ENCODE results near the gene TM2D1. TPM values are rescaled to one million over a fixed set of nuclear protein-coding genes. Genes with fewer than 3 reads are reported as not detected.
"Not testable (repeated sequence)": the region's sequence is repeated elsewhere in the genome, so short reads cannot be mapped to it uniquely, and the experiment has no call there.

The TM2D1 gene
- total and polyA plus RNA-seq, 4 donors = 13.7 to 33.4 (median 25.7) TPM

DNA sequence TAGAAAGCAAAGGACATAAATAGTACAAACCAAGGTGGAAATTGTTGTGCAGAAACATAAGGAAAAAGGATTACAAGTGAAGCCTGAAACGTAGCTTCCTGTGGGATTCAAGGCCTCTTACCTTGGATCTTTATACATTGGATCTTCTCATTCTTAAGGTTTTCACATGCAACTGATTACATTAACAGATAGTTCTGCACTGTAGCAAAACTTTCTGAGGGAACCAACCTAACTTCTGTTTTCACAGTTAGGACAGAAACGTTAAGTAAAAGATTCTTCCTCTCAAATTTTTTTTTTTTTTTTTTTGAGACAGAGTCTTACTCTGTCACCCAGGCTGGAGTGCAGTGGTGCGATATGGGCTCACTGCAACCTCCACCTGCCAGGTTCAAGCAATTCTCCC, 7.8 kb upstream of the TM2D1 start:
- Histone ChIP-seq H3K27ac (ENCODE audit: low read depth in 1 of 2, low read length in 2 of 2) (no peak overlapping the region), H3K36me3 (ENCODE audit: control insufficient read depth in 4 of 4, insufficient read depth in 3 of 4, low read depth in 1 of 4, low read length in 3 of 4) (no peaks in the 10 kb centered on the region), H3K4me3 (ENCODE audit: low read depth in 1 of 3, low read length in 3 of 3) (no peak overlapping the region), H3K9ac (ENCODE audit: low read depth in 1 of 2, low read length in 2 of 2) (no peak overlapping the region), H3K4me1 (ENCODE audit: control insufficient read depth in 4 of 4, insufficient read depth in 4 of 4, low read length in 3 of 4) (peaks cover 0 to 3% (median 0%) of the 10 kb centered on the region in 4 donors), H3K9me3 (ENCODE audit: control insufficient read depth in 4 of 4, low read length in 3 of 4) (no peaks in the 10 kb centered on the region), H3K27me3 (ENCODE audit: control insufficient read depth in 4 of 4, insufficient read depth in 4 of 4, low read length in 3 of 4) (no peaks in the 10 kb centered on the region)
- DNase-seq (ENCODE audit: low spot score) = no peak
- WGBS = 79% methylated on average over 3 of the region's 3 CpGs
- TF ChIP-seq SP1 (IDR thresholded peaks at IDR 0.05) (no peak), EGR1 (IDR thresholded peaks at IDR 0.05; ENCODE audit: low read depth in 2 of 2) (no peak), HNF4A (conservative IDR thresholded peaks at IDR 0.05) (no peak), RAD21 (IDR thresholded peaks at IDR 0.05) (no peak), TAF1 (conservative IDR thresholded peaks at IDR 0.05) (no peak), NR2F2 (IDR thresholded peaks at IDR 0.05) (no peak)
- TF ChIP-seq, protein P1, sequence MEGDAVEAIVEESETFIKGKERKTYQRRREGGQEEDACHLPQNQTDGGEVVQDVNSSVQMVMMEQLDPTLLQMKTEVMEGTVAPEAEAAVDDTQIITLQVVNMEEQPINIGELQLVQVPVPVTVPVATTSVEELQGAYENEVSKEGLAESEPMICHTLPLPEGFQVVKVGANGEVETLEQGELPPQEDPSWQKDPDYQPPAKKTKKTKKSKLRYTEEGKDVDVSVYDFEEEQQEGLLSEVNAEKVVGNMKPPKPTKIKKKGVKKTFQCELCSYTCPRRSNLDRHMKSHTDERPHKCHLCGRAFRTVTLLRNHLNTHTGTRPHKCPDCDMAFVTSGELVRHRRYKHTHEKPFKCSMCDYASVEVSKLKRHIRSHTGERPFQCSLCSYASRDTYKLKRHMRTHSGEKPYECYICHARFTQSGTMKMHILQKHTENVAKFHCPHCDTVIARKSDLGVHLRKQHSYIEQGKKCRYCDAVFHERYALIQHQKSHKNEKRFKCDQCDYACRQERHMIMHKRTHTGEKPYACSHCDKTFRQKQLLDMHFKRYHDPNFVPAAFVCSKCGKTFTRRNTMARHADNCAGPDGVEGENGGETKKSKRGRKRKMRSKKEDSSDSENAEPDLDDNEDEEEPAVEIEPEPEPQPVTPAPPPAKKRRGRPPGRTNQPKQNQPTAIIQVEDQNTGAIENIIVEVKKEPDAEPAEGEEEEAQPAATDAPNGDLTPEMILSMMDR (IDR thresholded peaks at IDR 0.05; ENCODE audit: low read depth, low read length, missing input control) = no peak
- TF ChIP-seq, protein P2, sequence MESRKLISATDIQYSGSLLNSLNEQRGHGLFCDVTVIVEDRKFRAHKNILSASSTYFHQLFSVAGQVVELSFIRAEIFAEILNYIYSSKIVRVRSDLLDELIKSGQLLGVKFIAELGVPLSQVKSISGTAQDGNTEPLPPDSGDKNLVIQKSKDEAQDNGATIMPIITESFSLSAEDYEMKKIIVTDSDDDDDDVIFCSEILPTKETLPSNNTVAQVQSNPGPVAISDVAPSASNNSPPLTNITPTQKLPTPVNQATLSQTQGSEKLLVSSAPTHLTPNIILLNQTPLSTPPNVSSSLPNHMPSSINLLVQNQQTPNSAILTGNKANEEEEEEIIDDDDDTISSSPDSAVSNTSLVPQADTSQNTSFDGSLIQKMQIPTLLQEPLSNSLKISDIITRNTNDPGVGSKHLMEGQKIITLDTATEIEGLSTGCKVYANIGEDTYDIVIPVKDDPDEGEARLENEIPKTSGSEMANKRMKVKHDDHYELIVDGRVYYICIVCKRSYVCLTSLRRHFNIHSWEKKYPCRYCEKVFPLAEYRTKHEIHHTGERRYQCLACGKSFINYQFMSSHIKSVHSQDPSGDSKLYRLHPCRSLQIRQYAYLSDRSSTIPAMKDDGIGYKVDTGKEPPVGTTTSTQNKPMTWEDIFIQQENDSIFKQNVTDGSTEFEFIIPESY (IDR thresholded peaks at IDR 0.05) = no peak
- TF ChIP-seq, protein P3, sequence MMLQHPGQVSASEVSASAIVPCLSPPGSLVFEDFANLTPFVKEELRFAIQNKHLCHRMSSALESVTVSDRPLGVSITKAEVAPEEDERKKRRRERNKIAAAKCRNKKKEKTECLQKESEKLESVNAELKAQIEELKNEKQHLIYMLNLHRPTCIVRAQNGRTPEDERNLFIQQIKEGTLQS (IDR thresholded peaks at IDR 0.05) = no peak

DNA sequence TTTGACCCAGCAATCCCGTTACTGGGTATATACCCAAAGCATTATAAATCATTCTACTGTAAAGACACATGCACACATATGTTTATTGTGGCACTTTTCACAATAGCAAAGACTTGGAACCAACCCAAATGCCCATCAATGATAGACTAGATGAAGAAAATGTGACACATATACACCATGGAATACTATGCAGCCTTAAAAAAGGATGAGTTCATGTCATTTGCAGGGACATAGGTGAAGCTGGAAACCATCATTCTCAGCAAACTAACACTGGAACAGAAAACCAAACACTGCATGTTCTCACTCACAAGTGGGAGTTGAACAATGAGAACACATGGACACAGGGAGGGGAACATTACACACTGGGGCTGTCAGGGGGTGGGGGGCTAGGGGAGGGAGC, 5.7 kb upstream of the TM2D1 start:
- H3K27me3 ChIP-seq (ENCODE audit: control insufficient read depth in 4 of 4, insufficient read depth in 4 of 4, low read length in 3 of 4); H3K9me3 ChIP-seq (ENCODE audit: control insufficient read depth in 4 of 4, low read length in 3 of 4); H3K4me1 ChIP-seq (ENCODE audit: control insufficient read depth in 4 of 4, insufficient read depth in 4 of 4, low read length in 3 of 4); H3K4me3 ChIP-seq (ENCODE audit: low read depth in 1 of 3, low read length in 3 of 3); H3K9ac ChIP-seq (ENCODE audit: low read depth in 1 of 2, low read length in 2 of 2); H3K36me3 ChIP-seq (ENCODE audit: control insufficient read depth in 4 of 4, insufficient read depth in 3 of 4, low read depth in 1 of 4, low read length in 3 of 4); DNase-seq (ENCODE audit: low spot score); H3K27ac ChIP-seq (ENCODE audit: low read depth in 1 of 2, low read length in 2 of 2): not testable (repeated sequence)
- 0% methylated on average over 1 of the region's 1 CpG for WGBS

DNA sequence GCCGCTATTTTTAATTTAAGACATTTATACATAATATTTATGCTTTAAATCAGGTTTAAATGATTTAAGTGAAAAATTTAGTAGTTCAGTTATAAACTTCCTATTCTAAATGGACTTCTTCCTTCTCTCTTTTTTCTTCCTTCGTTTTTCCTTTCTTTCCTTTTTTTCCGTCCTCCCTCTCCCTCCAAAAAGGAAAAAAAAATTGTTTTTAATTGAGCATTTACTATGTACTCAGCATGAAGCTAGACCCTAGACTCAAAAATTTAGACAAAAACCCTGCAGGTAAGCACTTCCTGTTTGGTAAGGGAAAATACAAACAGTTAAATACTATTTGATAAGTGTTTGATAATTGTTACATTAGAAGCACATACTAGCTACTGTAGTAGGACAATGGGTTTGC, 2.6 kb upstream of the TM2D1 start:
- Histone ChIP-seq H3K9me3 (ENCODE audit: control insufficient read depth in 4 of 4, low read length in 3 of 4) (no peaks in the 10 kb centered on the region), H3K27ac (ENCODE audit: low read depth in 1 of 2, low read length in 2 of 2) (no peak overlapping the region), H3K9ac (ENCODE audit: low read depth in 1 of 2, low read length in 2 of 2) (no peak overlapping the region), H3K36me3 (ENCODE audit: control insufficient read depth in 4 of 4, insufficient read depth in 3 of 4, low read depth in 1 of 4, low read length in 3 of 4) (no peaks in the 10 kb centered on the region), H3K4me1 (ENCODE audit: control insufficient read depth in 4 of 4, insufficient read depth in 4 of 4, low read length in 3 of 4) (peaks cover 0 to 22% (median 10%) of the 10 kb centered on the region in 4 donors), H3K27me3 (ENCODE audit: control insufficient read depth in 4 of 4, insufficient read depth in 4 of 4, low read length in 3 of 4) (no peaks in the 10 kb centered on the region), H3K4me3 (ENCODE audit: low read depth in 1 of 3, low read length in 3 of 3) (no peak overlapping the region)
- WGBS = 75% methylated on average over 3 of the region's 3 CpGs
- TF ChIP-seq GABPA (IDR thresholded peaks at IDR 0.05 in 1 of 2, conservative IDR thresholded peaks at IDR 0.05 in 1 of 2) = no peak
- no peak for TF ChIP-seq SP1 (IDR thresholded peaks at IDR 0.05)
- no peak for TF ChIP-seq HNF4G (IDR thresholded peaks at IDR 0.05)
- no peak for TF ChIP-seq RXRA (IDR thresholded peaks at IDR 0.05)
- TF ChIP-seq HNF4A (conservative IDR thresholded peaks at IDR 0.05) = no peak
- TF ChIP-seq FOXA1 (IDR thresholded peaks at IDR 0.05) = no peak
- TF ChIP-seq RAD21 (IDR thresholded peaks at IDR 0.05) = no peak
- TF ChIP-seq, protein P3 (IDR thresholded peaks at IDR 0.05) = no peak
- no peak for TF ChIP-seq FOXA2 (IDR thresholded peaks at IDR 0.05)
- no peak for TF ChIP-seq TAF1 (conservative IDR thresholded peaks at IDR 0.05)
- TF ChIP-seq, protein P4, sequence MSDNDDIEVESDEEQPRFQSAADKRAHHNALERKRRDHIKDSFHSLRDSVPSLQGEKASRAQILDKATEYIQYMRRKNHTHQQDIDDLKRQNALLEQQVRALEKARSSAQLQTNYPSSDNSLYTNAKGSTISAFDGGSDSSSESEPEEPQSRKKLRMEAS (IDR thresholded peaks at IDR 0.05) = no peak
- no peak for DNase-seq (ENCODE audit: low spot score)

Data from liver (tissue), 9 donors.